Fibroblast of villous mesenchyme (primary cell): ENCODE data around the gene AMN1. TPM values are rescaled to one million over a fixed set of nuclear protein-coding genes. Genes with fewer than 3 reads are reported as not detected.
"Not testable (repeated sequence)": the region's sequence is repeated elsewhere in the genome, so short reads cannot be mapped to it uniquely, and the experiment has no call there.

Experiments
- DNase-seq: peaks from one replicate; pipeline ENCODE4 v3.0.0-alpha.2; 2010; ENCODE audit warnings: low read depth
- H3K4me3 ChIP-seq: 2 replicates; pipeline ENCODE4 v1.5.1; 2011; ENCODE audit warnings: low read depth, mild to moderate bottlenecking, low read length
- total RNA-seq: library from RNA; depleted of rRNA; stranded (reverse); fragments of >200 nt; gene quantifications from 2 replicates; pipeline ENCODE4 v1.2.3, GENCODE V29; 2012
- TF ChIP-seq, protein P1 (sequence below): IDR thresholded peaks from 2 replicates; pipeline ENCODE4 v1.5.1; 2012; ENCODE audit warnings: low read depth, mild to moderate bottlenecking, low read length; ENCODE audit not compliant: insufficient read depth

The AMN1 gene
- total RNA-seq, 1 donor = 7.3 TPM

DNA sequence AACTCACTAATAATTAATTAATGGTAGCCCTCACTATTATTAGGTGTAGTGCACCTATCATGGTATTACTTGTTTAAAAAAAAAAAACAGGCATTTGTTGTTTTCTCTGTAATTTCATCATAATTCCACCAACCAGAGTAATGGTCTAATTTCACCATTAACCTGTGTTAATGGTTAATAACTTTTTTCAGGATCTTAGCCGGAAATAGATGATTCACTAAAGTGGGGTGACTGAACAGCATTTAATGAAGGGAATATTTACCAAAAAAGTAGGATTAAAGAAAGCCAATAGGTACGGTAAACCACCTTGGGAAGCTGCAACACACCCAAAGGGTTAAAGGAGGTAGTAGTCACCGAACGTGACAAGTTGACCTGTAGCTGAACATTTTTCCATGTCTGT lies 56.3 kb downstream of the AMN1 start:
- TF ChIP-seq, protein P1, sequence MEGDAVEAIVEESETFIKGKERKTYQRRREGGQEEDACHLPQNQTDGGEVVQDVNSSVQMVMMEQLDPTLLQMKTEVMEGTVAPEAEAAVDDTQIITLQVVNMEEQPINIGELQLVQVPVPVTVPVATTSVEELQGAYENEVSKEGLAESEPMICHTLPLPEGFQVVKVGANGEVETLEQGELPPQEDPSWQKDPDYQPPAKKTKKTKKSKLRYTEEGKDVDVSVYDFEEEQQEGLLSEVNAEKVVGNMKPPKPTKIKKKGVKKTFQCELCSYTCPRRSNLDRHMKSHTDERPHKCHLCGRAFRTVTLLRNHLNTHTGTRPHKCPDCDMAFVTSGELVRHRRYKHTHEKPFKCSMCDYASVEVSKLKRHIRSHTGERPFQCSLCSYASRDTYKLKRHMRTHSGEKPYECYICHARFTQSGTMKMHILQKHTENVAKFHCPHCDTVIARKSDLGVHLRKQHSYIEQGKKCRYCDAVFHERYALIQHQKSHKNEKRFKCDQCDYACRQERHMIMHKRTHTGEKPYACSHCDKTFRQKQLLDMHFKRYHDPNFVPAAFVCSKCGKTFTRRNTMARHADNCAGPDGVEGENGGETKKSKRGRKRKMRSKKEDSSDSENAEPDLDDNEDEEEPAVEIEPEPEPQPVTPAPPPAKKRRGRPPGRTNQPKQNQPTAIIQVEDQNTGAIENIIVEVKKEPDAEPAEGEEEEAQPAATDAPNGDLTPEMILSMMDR = no peak
- H3K4me3 ChIP-seq = no peak overlapping the region
- no peak for DNase-seq

DNA sequence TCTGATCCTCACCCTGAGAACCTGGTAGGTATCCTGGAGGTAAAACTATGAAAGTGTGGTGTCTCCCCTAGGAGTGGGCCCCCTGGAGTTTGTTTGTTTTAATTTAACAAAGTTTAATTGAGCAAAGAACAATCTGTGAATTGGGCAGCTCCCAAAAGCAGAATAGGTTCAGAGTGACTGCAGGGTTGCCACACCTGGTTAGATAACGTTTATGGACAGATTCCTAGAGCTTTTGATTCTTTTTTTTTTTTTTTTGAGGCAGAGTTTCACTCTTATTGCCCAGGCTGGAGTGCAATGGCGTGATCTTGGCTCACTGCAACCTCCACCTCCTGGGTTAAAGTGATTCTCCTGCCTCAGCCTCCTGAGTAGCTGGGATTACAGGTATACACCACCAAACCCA lies 59.2 kb downstream of the AMN1 start:
- DNase-seq, H3K4me3 ChIP-seq: not testable (repeated sequence)

DNA sequence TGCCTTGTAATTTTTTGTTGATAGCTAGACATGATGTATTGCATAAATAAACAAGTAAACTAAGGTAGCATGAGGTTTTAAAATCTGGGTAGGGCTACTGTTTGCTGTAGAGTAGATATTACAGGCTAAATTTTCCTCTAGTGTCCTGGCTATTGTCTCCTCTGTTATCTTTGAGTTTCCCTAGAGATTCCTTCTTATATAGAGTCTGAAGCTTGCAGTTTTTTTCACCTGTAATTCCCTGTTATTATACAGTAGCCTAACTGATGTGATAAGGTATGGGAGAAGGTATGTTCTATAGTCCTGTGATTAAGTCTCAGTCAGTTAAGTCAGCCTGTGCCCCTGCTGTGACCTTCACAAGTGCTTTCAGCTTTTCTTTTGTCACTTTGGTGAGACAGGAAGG lies 59.8 kb downstream of the AMN1 start:
- no peak overlapping the region for H3K4me3 ChIP-seq

DNA sequence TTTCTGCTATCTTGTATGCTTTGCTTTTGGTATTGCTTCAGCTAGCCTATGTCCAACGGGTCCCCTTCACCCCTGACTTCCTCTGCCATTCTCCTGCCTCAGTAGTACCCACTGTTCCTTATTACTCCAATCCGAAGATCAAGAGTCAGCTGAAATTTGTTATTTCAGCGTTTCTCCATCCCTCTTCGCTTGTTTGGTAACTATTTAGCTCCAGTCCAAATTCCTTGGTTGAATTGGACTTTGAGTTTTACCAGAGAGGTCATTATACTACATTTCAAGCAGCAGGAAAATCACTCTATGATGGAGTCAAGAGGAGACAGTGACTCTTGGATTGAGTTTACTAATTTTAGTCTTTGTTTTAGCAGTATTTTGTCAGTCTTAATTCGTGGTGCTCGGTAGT lies 64.8 kb downstream of the AMN1 start:
- no peak overlapping the region for H3K4me3 ChIP-seq
- TF ChIP-seq, protein P1 = no peak
- no peak for DNase-seq

More for the DNA sequence above, 59.8 kb downstream of the AMN1 start:
- no peak for DNase-seq
- TF ChIP-seq, protein P1 = no peak

DNA sequence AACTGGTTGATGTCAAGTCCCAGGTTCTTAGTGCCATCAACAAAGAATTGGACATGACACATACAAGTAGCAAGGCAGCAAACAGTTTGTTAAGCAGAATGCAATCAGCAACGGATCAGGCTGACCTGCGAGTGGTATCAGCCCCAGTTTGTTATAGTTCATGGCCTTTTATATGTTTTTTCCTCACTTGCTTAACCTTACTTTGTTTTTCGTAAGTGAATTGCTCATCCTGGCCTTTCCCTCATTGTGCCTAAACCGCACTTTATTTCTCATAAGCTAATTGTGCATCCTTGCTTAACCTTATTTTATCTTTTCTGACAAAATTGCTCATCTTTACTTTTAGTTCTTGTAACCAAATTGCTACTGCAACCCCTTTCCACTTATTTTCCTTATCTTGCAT lies 65.2 kb downstream of the AMN1 start:
- H3K4me3 ChIP-seq = no peak overlapping the region

DNA sequence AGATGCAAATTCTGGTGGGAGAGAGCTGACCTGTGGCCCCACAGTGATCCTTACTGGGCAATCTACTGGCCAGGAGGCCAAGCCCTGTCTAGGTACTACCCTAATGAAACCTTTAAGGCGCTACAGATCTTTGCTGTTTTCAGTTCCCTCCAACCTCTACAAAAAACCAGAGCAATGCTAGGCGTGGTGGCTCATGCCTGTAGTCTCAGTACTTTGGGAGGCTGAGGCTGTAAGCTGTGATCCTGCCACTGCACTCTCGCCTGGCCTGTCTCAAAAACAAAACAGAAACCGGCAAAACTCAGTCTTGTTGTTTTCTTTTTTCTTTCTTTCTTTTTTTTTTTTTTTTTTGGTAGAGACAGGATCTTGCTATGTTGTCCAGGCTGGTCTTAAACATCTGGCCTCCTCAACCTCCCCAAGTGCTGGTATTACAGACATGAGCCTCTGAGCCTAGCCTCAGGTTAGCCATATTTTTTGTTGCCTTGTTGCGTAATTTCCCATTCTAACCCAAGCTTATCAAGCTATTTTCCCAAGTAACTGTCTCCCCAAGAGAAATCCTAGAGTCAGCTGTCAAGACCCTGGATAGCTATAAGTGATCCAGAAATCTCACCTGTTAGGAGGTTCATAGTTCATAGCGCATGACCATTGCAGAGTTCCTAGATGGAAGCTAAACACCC lies 66.5 kb downstream of the AMN1 start:
- TF ChIP-seq, protein P1 = no peak
- no peak overlapping the region for H3K4me3 ChIP-seq
- no peak for DNase-seq

More for the DNA sequence above, 65.2 kb downstream of the AMN1 start:
- TF ChIP-seq, protein P1 = no peak
- DNase-seq = no peak

DNA sequence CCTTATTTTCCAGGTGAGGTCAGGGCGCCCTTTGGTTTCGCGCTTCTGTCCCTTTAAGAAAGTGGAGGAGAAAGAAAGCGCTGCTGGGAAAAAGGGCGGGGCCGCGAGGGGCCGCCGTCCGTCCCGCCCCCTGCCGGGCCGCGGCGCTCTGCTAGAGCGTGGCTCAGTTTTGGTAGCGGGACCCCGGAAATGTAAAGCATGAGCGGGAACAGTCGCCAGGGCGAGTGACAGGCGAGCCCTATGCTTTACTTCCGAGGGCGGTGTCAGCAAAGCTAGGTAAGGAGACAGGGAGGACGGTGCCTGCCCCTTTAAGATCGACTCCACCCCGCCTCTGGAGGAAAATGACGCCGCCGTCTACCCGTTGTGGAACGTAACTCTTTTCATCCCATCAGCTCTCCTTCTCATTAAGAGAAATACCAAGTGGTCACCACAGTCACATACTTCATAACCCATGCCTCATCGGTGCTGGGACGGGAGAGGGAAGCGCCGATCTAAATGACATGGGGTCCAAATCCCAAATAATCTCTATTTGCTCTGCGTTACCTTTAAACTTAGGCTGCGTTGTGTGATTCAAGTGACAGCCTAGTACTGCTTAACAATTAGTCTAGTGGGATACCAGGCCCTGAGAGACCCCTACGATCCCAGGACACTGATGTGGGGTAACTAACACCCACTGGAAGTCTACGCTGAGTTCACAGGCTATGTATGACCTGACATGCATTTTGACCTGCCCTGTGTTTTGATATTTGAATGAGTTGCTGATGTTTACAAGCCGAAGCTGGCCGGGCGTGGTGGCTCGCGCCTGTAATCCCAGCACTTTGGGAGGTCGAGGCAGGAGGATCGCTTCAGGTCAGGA lies 69.5 kb downstream of the AMN1 start, which contains the start of gene ETFBKMT:
TSS of gene ETFBKMT (plus strand) at position 602 of the 856 bp plus-strand sequence. CDS start 2,266 bp downstream, outside the sequence.
- TF ChIP-seq, protein P1 = peak; percentile 55
- DNase-seq = peak; percentile 91
- peak within 1 kb of the TSS; percentile 78 for H3K4me3 ChIP-seq
